NT2/D1 (cell line): ENCODE measurements around the gene SRD5A3.
"Not testable (repeated sequence)": the region's sequence is repeated elsewhere in the genome, so short reads cannot be mapped to it uniquely, and the experiment has no call there.

ENCODE experiments used
- DNase-seq: peaks from one replicate; pipeline ENCODE4 v3.0.0-alpha.2; 2011; ENCODE audit warnings: low read depth, low spot score
- H3K27me3 ChIP-seq: 2 replicates; pipeline ENCODE4 v1.6.0; 2011; ENCODE audit warnings: mild to moderate bottlenecking; ENCODE audit not compliant: insufficient read length, insufficient read depth
- H3K36me3 ChIP-seq: 2 replicates; pipeline ENCODE4 v1.6.1; 2011; ENCODE audit warnings: mild to moderate bottlenecking, low read length, mixed read lengths; ENCODE audit not compliant: insufficient read depth, insufficient read length
- H3K4me1 ChIP-seq: 2 replicates; pipeline ENCODE4 v1.5.1; 2011; ENCODE audit not compliant: insufficient read depth, insufficient read length
- H3K4me3 ChIP-seq: 2 replicates; pipeline ENCODE4 v1.5.1; 2011; ENCODE audit warnings: low read depth; ENCODE audit not compliant: insufficient read length
- H3K9ac ChIP-seq: 2 replicates; pipeline ENCODE4 v1.6.0; 2011; ENCODE audit warnings: low read depth; ENCODE audit not compliant: insufficient read length
- H3K9me3 ChIP-seq: 2 replicates; pipeline ENCODE4 v1.5.1; 2011; ENCODE audit warnings: mild to moderate bottlenecking, low read length; ENCODE audit not compliant: insufficient read depth
- SUZ12 ChIP-seq: IDR thresholded peaks from 2 replicates; pipeline ENCODE4 v1.6.1; 2011; ENCODE audit not compliant: insufficient read length, insufficient read depth; ENCODE audit errors: extremely low read depth
- YY1 ChIP-seq: IDR thresholded peaks from 2 replicates; pipeline ENCODE4 v1.6.1; 2011; ENCODE audit not compliant: insufficient read length, insufficient read depth
- ZNF274 ChIP-seq: IDR thresholded peaks from 2 replicates; pipeline ENCODE4 v1.6.1; 2011; ENCODE audit warnings: mild to moderate bottlenecking, low read depth, low read length

The SRD5A3 gene

GRCh38 chr4:55356991-55357461 is 11.0 kb downstream of the SRD5A3 start:
- H3K9ac ChIP-seq = no peak overlapping the region
- no peak for TF ChIP-seq SUZ12
- TF ChIP-seq ZNF274 = no peak
- H3K4me3 ChIP-seq = no peak overlapping the region
- no peaks in the 10 kb centered on the region for H3K27me3 ChIP-seq
- no peaks in the 10 kb centered on the region for H3K4me1 ChIP-seq
- no peak for DNase-seq
- H3K36me3 ChIP-seq = peaks cover 8% of the 10 kb centered on the region
- H3K9me3 ChIP-seq = peaks cover 5% of the 10 kb centered on the region; the same call in 1 of the 2 replicates

GRCh38 chr4:55358246-55358645 is 12.2 kb downstream of the SRD5A3 start:
- no peak for TF ChIP-seq ZNF274
- TF ChIP-seq YY1 = no peak
- no peak for TF ChIP-seq SUZ12
- DNase-seq = no peak
- H3K9ac ChIP-seq = no peak overlapping the region
- no peaks in the 10 kb centered on the region for H3K27me3 ChIP-seq
- no peaks in the 10 kb centered on the region for H3K4me1 ChIP-seq
- H3K36me3 ChIP-seq = no peaks in the 10 kb centered on the region
- no peaks in the 10 kb centered on the region for H3K9me3 ChIP-seq
- H3K4me3 ChIP-seq = no peak overlapping the region

- no peak for DNase-seq
- Histone ChIP-seq H3K27me3 (no peaks in the 10 kb centered on the region), H3K4me3 (no peak overlapping the region), H3K9me3 (no peaks in the 10 kb centered on the region), H3K36me3 (no peaks in the 10 kb centered on the region), H3K9ac (no peak overlapping the region), H3K4me1 (no peaks in the 10 kb centered on the region)
- no peak for TF ChIP-seq SUZ12
- TF ChIP-seq YY1 = no peak
- TF ChIP-seq ZNF274 = no peak
These were observed 12.6 kb downstream of the SRD5A3 start for GRCh38 chr4:55358668-55359067.

- Histone ChIP-seq H3K9ac (no peak overlapping the region), H3K36me3 (peaks cover 5% of the 10 kb centered on the region), H3K4me1 (no peaks in the 10 kb centered on the region), H3K27me3 (no peaks in the 10 kb centered on the region), H3K4me3 (no peak overlapping the region), H3K9me3 (no peaks in the 10 kb centered on the region)
- TF ChIP-seq SUZ12 = no peak
- TF ChIP-seq ZNF274 = no peak
- TF ChIP-seq YY1 = no peak
- no peak for DNase-seq
These were observed 13.4 kb downstream of the SRD5A3 start for GRCh38 chr4:55359397-55359916.

GRCh38 chr4:55362938-55363337 is 16.9 kb downstream of the SRD5A3 start:
- H3K9me3 ChIP-seq, H3K9ac ChIP-seq, DNase-seq, H3K4me3 ChIP-seq, H3K4me1 ChIP-seq, H3K27me3 ChIP-seq: not testable (repeated sequence)
- H3K36me3 ChIP-seq = peaks cover 21% of the 10 kb centered on the region

- Histone ChIP-seq H3K36me3 (peaks cover 21% of the 10 kb centered on the region), H3K9ac (no peak overlapping the region), H3K9me3 (no peaks in the 10 kb centered on the region)
These were observed 17.8 kb downstream of the SRD5A3 start for GRCh38 chr4:55363691-55364351.

GRCh38 chr4:55364691-55365344 is 18.8 kb downstream of the SRD5A3 start:
- H3K9ac ChIP-seq = no peak overlapping the region

More at GRCh38 chr4:55363691-55364351, 17.8 kb downstream of the SRD5A3 start:
- Histone ChIP-seq H3K4me1 (no peaks in the 10 kb centered on the region), H3K4me3 (no peak overlapping the region), H3K27me3 (no peaks in the 10 kb centered on the region)
- no peak for TF ChIP-seq ZNF274
- TF ChIP-seq SUZ12 = no peak
- TF ChIP-seq YY1 = no peak
- DNase-seq = no peak

More at GRCh38 chr4:55364691-55365344, 18.8 kb downstream of the SRD5A3 start:
- H3K4me1 ChIP-seq = no peaks in the 10 kb centered on the region
- H3K27me3 ChIP-seq = no peaks in the 10 kb centered on the region
- no peak overlapping the region for H3K4me3 ChIP-seq
- DNase-seq = peak; percentile 43
- TF ChIP-seq YY1 (no peak), SUZ12 (no peak), ZNF274 (no peak)
- H3K36me3 ChIP-seq = peaks cover 21% of the 10 kb centered on the region
- H3K9me3 ChIP-seq = no peaks in the 10 kb centered on the region
